ENCODE measurements around the gene PHLPP2.

DNA sequence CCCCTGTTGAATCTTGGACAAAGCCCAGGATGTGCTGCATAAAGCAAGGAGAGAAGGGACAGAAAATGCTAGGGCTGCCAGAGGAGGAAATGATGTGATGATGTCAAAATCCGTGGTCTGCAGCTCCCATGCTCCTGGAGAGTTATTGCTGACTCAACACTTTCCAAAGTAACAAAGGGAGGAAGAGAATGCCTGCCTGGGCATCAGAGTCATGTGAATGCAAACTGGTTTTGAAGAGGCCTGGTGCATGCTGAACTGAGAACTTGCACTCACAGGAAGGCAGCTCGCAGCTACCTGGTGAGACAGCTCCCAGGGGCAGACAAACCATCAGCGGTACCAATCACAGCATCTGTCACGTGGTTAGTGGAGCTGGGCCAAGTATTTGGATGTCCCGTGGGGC, 95.7 kb downstream of the PHLPP2 start:
- TF ChIP-seq CTCF (IDR thresholded peaks at IDR 0.05; ENCODE audit: borderline replicate concordance, extremely low read depth, low read length, poor library complexity, severe bottlenecking) (no peak), EZH2 (IDR thresholded peaks at IDR 0.05; ENCODE audit: borderline replicate concordance, low read depth, low read length, severe bottlenecking) (no peak)

Data from DND-41 (cell line).